HCT116 (cell line): Measurements from ENCODE around the gene ZNF544. TPM values are rescaled to one million over a fixed set of nuclear protein-coding genes. Genes with fewer than 3 reads are reported as not detected.

Source experiments
- ATAC-seq: fragments of 200-7000 bp; cut with Tn5 transposase; 2 replicates; pipeline ENCODE4 v1.9.1; 2020; ENCODE audit warnings: mild to moderate bottlenecking, moderate library complexity
- BruUV-seq: library from RNA; stranded (reverse); fragments of 400-500 nt; replicated peaks from 2 replicates; lab custom pipeline; 2021; lab: Mats Ljungman, UMichigan
- CTCF ChIA-PET: fragments of 300-600 bp; sonication (Branson Sonifier 250); formaldehyde crosslinking; loops from one replicate; lab custom pipeline; 2021; ENCODE audit warnings: antibody characterized with exemption; lab: Charles Lee
- POLR2A ChIA-PET: fragments of 300-600, 350-600 bp; sonication (Branson Sonifier 250); formaldehyde crosslinking; loops from one replicate; lab custom pipeline; 2021; ENCODE audit warnings: antibody characterized with exemption; lab: Charles Lee
- RAD21 ChIA-PET, 2 experiments: fragments of 300-600 bp; sonication (Branson Sonifier 250); formaldehyde crosslinking; loops; one replicate each; lab custom pipeline; 2023; ENCODE audit warnings: low total read pairs in 2 of 2; ENCODE audit not compliant: uncharacterized antibody in 2 of 2, unreplicated experiment in 2 of 2, low non-redundant PET in 1 of 2; lab: Charles Lee
- DNase-seq: peaks from one replicate; pipeline ENCODE4 v3.0.0-alpha.2; 2010; ENCODE audit warnings: low read depth, low spot score
- H2AFZ ChIP-seq: fragments of 200-600 bp; shearing (Covaris generic), sonication (generic); 2 replicates; pipeline ENCODE4 v1.6.1; 2017; ENCODE audit warnings: low read depth, mixed run types, mixed read lengths, antibody characterized with exemption, low read length; ENCODE audit not compliant: poor library complexity, severe bottlenecking
- H3K27ac ChIP-seq: 2 replicates; pipeline ENCODE4 v1.5.1; 2012; ENCODE audit warnings: low read depth, low read length
- H3K27me3 ChIP-seq: fragments of 200-600 bp; sonication (generic); 2 replicates; pipeline ENCODE4 v1.6.1; 2016; ENCODE audit warnings: mixed run types, low read length, mixed read lengths; ENCODE audit not compliant: insufficient read depth
- H3K36me3 ChIP-seq, 2 experiments: fragments of 200-500 bp in 1 of 2; fragments of 200-600 bp in 1 of 2; sonication (Bioruptor generic) in 1 of 2; sonication (generic) in 1 of 2; 2 replicates each; pipeline versions ENCODE4 v1.5.1 to v1.6.1; 2014 to 2016; ENCODE audit warnings: low read length in 2 of 2, inconsistent platforms in 1 of 2, mixed read lengths in 1 of 2, mixed run types in 1 of 2; ENCODE audit not compliant: insufficient read depth in 2 of 2, control insufficient read depth in 1 of 2
- H3K4me1 ChIP-seq, 2 experiments: fragments of 200-600 bp in 1 of 2; sonication (generic) in 1 of 2; 2 replicates each; pipeline versions ENCODE4 v1.5.1 to v1.6.1; 2012 to 2017; ENCODE audit warnings: low read length in 2 of 2, inconsistent platforms in 1 of 2, mild to moderate bottlenecking in 1 of 2, mixed read lengths in 1 of 2, mixed run types in 1 of 2, moderate library complexity in 1 of 2; ENCODE audit not compliant: insufficient read depth in 2 of 2, control insufficient read depth in 1 of 2
- H3K4me2 ChIP-seq: fragments of 200-600 bp; sonication (generic); 2 replicates; pipeline ENCODE4 v1.6.1; 2017; ENCODE audit warnings: mixed run types, low read length, mixed read lengths
- H3K4me3 ChIP-seq, 2 experiments: fragments of 200-600 bp in 1 of 2; sonication (generic) in 1 of 2; replicated peaks in 1 of 2; 2 replicates each; pipeline ENCODE4 v1.5.1; 2011 to 2016; ENCODE audit warnings: low read length in 2 of 2, control low read depth in 1 of 2, low read depth in 1 of 2, mild to moderate bottlenecking in 1 of 2, mixed read lengths in 1 of 2, mixed run types in 1 of 2
- H3K79me2 ChIP-seq: fragments of 200-600 bp; sonication (generic); 2 replicates; pipeline ENCODE4 v1.6.1; 2017; ENCODE audit warnings: mild to moderate bottlenecking, mixed run types, low read length, moderate library complexity, mixed read lengths; ENCODE audit not compliant: insufficient read depth
- H3K9ac ChIP-seq: fragments of 200-600 bp; sonication (generic); 2 replicates; pipeline ENCODE4 v1.6.1; 2016; ENCODE audit warnings: low read length, mixed read lengths
- H3K9me2 ChIP-seq: fragments of 200-600 bp; sonication (generic), shearing (Covaris generic); 2 replicates; pipeline ENCODE4 v1.6.1; 2017; ENCODE audit warnings: mixed run types, mild to moderate bottlenecking, moderate library complexity; ENCODE audit not compliant: insufficient read depth
- H3K9me3 ChIP-seq, 2 experiments: fragments of 200-500 bp in 1 of 2; fragments of 200-600 bp in 1 of 2; sonication (Bioruptor generic) in 1 of 2; sonication (generic) in 1 of 2; 2 replicates each; pipeline ENCODE4 v1.6.1; 2014 to 2017; ENCODE audit warnings: low read length in 2 of 2, mixed read lengths in 2 of 2, inconsistent platforms in 1 of 2, low read depth in 1 of 2, mild to moderate bottlenecking in 1 of 2, mixed run types in 1 of 2, moderate library complexity in 1 of 2; ENCODE audit not compliant: control insufficient read depth in 1 of 2, insufficient read depth in 1 of 2
- H4K20me1 ChIP-seq: fragments of 200-600 bp; sonication (generic), shearing (Covaris generic); 2 replicates; pipeline ENCODE4 v1.6.1; 2017; ENCODE audit warnings: mixed run types, mild to moderate bottlenecking, moderate library complexity; ENCODE audit not compliant: insufficient read depth
- CBX3 ChIP-seq: IDR thresholded peaks from 2 replicates; pipeline ENCODE4 v1.6.1; 2012; ENCODE audit warnings: low read depth
- EGR1 ChIP-seq: IDR thresholded peaks from 2 replicates; pipeline ENCODE4 v1.6.1; 2012; ENCODE audit warnings: low read depth
- ELF1 ChIP-seq: IDR thresholded peaks from 2 replicates; pipeline ENCODE4 v1.6.1; 2012; ENCODE audit warnings: low read depth, borderline replicate concordance
- EZH2phosphoT487 ChIP-seq: fragments of 200-600 bp; IDR thresholded peaks from 2 replicates; pipeline ENCODE4 v1.6.1; 2018; ENCODE audit warnings: antibody characterized with exemption, borderline replicate concordance
- FOSL1 ChIP-seq: IDR thresholded peaks from 2 replicates; pipeline ENCODE4 v1.6.1; 2012; ENCODE audit warnings: low read depth
- JUND ChIP-seq: IDR thresholded peaks from 2 replicates; pipeline ENCODE4 v1.6.1; 2012
- MAX ChIP-seq: IDR thresholded peaks from 2 replicates; pipeline ENCODE4 v1.6.1; 2012
- POLR2A ChIP-seq: IDR thresholded peaks from 2 replicates; pipeline ENCODE4 v1.7.0; 2011; ENCODE audit warnings: borderline replicate concordance; ENCODE audit not compliant: insufficient read depth, insufficient read length; ENCODE audit errors: extremely low read depth
- RAD21 ChIP-seq: IDR thresholded peaks from 2 replicates; pipeline ENCODE4 v1.6.1; 2012; ENCODE audit warnings: low read depth, mild to moderate bottlenecking
- REST ChIP-seq: IDR thresholded peaks from 2 replicates; pipeline ENCODE4 v1.6.1; 2012; ENCODE audit warnings: low read depth
- SP1 ChIP-seq: IDR thresholded peaks from 2 replicates; pipeline ENCODE4 v1.6.1; 2012; ENCODE audit warnings: low read depth
- SRF ChIP-seq: IDR thresholded peaks from 2 replicates; pipeline ENCODE4 v1.6.1; 2012; ENCODE audit warnings: low read depth
- TCF7L2 ChIP-seq: IDR thresholded peaks from 2 replicates; pipeline ENCODE4 v1.7.0; 2011; ENCODE audit warnings: borderline replicate concordance, inconsistent platforms; ENCODE audit not compliant: insufficient read depth, insufficient read length; ENCODE audit errors: extremely low read depth
- YY1 ChIP-seq: IDR thresholded peaks from 2 replicates; pipeline ENCODE4 v1.6.1; 2011; ENCODE audit warnings: low read length, low read depth, moderate library complexity, mild to moderate bottlenecking; ENCODE audit not compliant: insufficient replicate concordance; ENCODE audit errors: extremely low read depth
- ZFX ChIP-seq: fragments of 450-650 bp; IDR thresholded peaks from 2 replicates; pipeline ENCODE4 v1.6.1; 2017
- intact Hi-C: fragments of 100-400 bp; cut with micrococcal nuclease; formaldehyde crosslinking; loops from 2 replicates; pipeline ENCODE4 v1.10.0; 2022
- total RNA-seq: library from RNA; stranded (reverse); gene quantifications from one replicate; pipeline ENCODE4 v1.2.1, GENCODE V29; 2021; ENCODE audit not compliant: unreplicated experiment
- TF ChIP-seq, protein P1 (sequence below), 3 experiments: fragments of 200-600 bp in 1 of 3; sonication (generic) in 1 of 3; IDR thresholded peaks in 2 of 3; conservative IDR thresholded peaks in 1 of 3; 2 replicates each; pipeline ENCODE4 v1.5.1; 2012 to 2017; ENCODE audit warnings: low read depth in 2 of 3, low read length in 2 of 3, antibody characterized with exemption in 1 of 3, borderline replicate concordance in 1 of 3, control low read depth in 1 of 3, mild to moderate bottlenecking in 1 of 3, mixed read lengths in 1 of 3, mixed run types in 1 of 3, moderate library complexity in 1 of 3; ENCODE audit not compliant: insufficient read depth in 1 of 3
- TF ChIP-seq, protein P2 (sequence below): IDR thresholded peaks from 2 replicates; pipeline ENCODE4 v1.6.1; 2012
- TF ChIP-seq, protein P3 (sequence below): IDR thresholded peaks from 2 replicates; pipeline ENCODE4 v1.6.1; 2011; ENCODE audit warnings: mild to moderate bottlenecking, low read length, moderate library complexity; ENCODE audit not compliant: insufficient replicate concordance; ENCODE audit errors: extremely low read depth

The ZNF544 gene
- total RNA-seq, 1 experiment from 2014 or later: 46.3 TPM

- no peak for DNase-seq
- intact Hi-C loops: no loop called here
- Histone ChIP-seq H3K27me3 (no peaks in the 10 kb centered on the region), H2AFZ (no peak overlapping the region), H3K4me3 (no peak overlapping the region), H3K27ac (no peak overlapping the region), H3K79me2 (no peaks in the 10 kb centered on the region), H3K9ac (no peak overlapping the region), H4K20me1 (no peaks in the 10 kb centered on the region), H3K4me1 (no peaks in the 10 kb centered on the region), H3K4me2 (no peak overlapping the region), H3K9me2 (no peaks in the 10 kb centered on the region), H3K36me3 (peaks cover 42 to 70% of the 10 kb centered on the region in 2 experiments), H3K9me3 (peaks cover 21 to 37% of the 10 kb centered on the region in 2 experiments; a peak in 3 of 4 replicates)
- RAD21 ChIA-PET: no interaction called here
- BruUV-seq: no TSS peak
- no peak for ATAC-seq
- POLR2A ChIA-PET: no interaction called here
- no peak for TF ChIP-seq SP1
- TF ChIP-seq EZH2phosphoT487: no peak
- no peak for TF ChIP-seq JUND
- TF ChIP-seq, protein P1, sequence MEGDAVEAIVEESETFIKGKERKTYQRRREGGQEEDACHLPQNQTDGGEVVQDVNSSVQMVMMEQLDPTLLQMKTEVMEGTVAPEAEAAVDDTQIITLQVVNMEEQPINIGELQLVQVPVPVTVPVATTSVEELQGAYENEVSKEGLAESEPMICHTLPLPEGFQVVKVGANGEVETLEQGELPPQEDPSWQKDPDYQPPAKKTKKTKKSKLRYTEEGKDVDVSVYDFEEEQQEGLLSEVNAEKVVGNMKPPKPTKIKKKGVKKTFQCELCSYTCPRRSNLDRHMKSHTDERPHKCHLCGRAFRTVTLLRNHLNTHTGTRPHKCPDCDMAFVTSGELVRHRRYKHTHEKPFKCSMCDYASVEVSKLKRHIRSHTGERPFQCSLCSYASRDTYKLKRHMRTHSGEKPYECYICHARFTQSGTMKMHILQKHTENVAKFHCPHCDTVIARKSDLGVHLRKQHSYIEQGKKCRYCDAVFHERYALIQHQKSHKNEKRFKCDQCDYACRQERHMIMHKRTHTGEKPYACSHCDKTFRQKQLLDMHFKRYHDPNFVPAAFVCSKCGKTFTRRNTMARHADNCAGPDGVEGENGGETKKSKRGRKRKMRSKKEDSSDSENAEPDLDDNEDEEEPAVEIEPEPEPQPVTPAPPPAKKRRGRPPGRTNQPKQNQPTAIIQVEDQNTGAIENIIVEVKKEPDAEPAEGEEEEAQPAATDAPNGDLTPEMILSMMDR (IDR thresholded peaks at IDR 0.05 in 2 of 3, conservative IDR thresholded peaks at IDR 0.05 in 1 of 3; ENCODE audit: borderline replicate concordance in 1 of 3, insufficient read depth in 1 of 3, low read depth in 2 of 3, low read length in 2 of 3): no peak
- no peak for TF ChIP-seq CBX3
- no peak for TF ChIP-seq POLR2A
- TF ChIP-seq RAD21: no peak
- TF ChIP-seq, protein P2, sequence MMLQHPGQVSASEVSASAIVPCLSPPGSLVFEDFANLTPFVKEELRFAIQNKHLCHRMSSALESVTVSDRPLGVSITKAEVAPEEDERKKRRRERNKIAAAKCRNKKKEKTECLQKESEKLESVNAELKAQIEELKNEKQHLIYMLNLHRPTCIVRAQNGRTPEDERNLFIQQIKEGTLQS: no peak
- TF ChIP-seq, protein P3, sequence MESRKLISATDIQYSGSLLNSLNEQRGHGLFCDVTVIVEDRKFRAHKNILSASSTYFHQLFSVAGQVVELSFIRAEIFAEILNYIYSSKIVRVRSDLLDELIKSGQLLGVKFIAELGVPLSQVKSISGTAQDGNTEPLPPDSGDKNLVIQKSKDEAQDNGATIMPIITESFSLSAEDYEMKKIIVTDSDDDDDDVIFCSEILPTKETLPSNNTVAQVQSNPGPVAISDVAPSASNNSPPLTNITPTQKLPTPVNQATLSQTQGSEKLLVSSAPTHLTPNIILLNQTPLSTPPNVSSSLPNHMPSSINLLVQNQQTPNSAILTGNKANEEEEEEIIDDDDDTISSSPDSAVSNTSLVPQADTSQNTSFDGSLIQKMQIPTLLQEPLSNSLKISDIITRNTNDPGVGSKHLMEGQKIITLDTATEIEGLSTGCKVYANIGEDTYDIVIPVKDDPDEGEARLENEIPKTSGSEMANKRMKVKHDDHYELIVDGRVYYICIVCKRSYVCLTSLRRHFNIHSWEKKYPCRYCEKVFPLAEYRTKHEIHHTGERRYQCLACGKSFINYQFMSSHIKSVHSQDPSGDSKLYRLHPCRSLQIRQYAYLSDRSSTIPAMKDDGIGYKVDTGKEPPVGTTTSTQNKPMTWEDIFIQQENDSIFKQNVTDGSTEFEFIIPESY: no peak
- no peak for TF ChIP-seq REST
- no peak for TF ChIP-seq SRF
- no peak for TF ChIP-seq FOSL1
- TF ChIP-seq ELF1: no peak
- no peak for TF ChIP-seq EGR1
- no peak for TF ChIP-seq MAX
- TF ChIP-seq YY1: no peak
- no peak for TF ChIP-seq TCF7L2
- TF ChIP-seq ZFX: no peak
- CTCF ChIA-PET: no interaction called here
Measured at GRCh38 chr19:58291943-58292342, 63.2 kb downstream of the ZNF544 start.
